ENCODE results near the gene DSCAML1. TPM values are rescaled to one million over a fixed set of nuclear protein-coding genes. Genes with fewer than 3 reads are reported as not detected.

Gene DSCAML1
- total RNA-seq, 1 donor from 2014 or later: not detected

DNA sequence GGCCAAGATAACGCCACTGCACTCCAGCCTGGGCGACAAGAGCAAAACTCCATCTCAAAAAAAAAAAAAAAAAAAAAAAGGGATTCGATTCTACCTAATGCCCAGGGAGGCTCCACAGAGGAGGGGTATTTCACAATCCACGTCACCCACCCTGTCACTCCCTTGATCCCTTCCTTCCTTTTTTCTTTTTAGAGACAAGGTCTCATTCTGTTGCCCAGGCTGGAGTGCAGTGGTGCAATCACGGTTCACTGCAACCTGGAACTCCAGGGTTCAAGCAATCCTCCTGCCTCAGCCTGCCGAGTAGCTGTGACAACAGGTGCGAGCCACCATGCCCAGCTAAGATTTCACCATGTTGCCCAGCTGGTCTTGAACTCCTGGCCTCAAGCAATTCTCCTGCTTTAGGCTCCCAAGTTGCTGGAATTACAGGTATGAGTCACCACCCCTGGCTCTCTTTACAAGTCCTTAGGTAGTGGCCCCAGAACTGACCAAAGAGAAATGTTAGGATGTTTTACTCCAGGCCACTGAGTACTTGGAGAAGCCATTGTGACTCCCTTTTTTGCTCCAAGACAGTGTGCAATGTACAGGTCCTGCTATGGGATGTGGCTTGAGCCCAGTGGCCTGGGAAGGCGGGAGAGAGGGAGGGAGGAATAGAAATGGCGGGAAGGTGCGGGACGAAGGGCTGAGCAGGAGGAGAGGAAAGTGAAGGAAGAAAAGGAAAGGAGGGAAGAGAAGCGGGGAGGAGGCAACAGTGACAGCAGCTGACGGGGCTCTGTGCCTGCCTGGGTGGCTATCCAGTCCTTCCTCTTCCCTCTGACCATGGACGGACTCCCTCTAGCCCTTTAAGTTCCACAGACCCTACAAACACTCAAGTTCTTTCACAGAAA lies 39.3 kb upstream of the DSCAML1 start:
- no peak for DNase-seq (ENCODE audit: low spot score in 2 of 2)
- Histone ChIP-seq H3K4me3 (no peak overlapping the region), H3K4me1 (no peaks in the 10 kb centered on the region), H3K27ac (no peak overlapping the region), H3K36me3 (no peaks in the 10 kb centered on the region), H3K9me3 (no peaks in the 10 kb centered on the region), H3K27me3 (no peaks in the 10 kb centered on the region)
- intact Hi-C loops (cut with DNase I): no loop called here
- TF ChIP-seq, protein P1, sequence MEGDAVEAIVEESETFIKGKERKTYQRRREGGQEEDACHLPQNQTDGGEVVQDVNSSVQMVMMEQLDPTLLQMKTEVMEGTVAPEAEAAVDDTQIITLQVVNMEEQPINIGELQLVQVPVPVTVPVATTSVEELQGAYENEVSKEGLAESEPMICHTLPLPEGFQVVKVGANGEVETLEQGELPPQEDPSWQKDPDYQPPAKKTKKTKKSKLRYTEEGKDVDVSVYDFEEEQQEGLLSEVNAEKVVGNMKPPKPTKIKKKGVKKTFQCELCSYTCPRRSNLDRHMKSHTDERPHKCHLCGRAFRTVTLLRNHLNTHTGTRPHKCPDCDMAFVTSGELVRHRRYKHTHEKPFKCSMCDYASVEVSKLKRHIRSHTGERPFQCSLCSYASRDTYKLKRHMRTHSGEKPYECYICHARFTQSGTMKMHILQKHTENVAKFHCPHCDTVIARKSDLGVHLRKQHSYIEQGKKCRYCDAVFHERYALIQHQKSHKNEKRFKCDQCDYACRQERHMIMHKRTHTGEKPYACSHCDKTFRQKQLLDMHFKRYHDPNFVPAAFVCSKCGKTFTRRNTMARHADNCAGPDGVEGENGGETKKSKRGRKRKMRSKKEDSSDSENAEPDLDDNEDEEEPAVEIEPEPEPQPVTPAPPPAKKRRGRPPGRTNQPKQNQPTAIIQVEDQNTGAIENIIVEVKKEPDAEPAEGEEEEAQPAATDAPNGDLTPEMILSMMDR (IDR thresholded peaks at IDR 0.05): no peak

DNA sequence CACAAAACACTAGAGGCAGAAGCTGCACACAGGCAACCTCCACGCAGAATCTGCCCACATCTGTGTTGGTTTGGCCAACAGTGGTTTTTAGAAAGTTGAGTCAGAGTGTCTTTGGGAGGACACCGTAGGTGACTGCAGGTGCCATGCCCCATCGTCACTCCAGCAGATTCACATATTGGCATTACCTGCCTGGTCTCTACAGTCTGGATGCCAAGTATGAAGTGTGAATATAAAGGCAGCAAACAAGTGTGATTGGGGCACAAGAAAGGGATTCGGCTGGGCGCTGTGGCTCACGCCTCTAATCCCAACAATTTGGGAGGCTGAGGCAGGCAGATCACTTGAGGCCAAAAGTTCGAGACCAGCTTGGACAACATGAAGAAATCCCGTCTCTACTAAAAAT lies 38.6 kb upstream of the DSCAML1 start:
- no peaks in the 10 kb centered on the region for H3K36me3 ChIP-seq

DNA sequence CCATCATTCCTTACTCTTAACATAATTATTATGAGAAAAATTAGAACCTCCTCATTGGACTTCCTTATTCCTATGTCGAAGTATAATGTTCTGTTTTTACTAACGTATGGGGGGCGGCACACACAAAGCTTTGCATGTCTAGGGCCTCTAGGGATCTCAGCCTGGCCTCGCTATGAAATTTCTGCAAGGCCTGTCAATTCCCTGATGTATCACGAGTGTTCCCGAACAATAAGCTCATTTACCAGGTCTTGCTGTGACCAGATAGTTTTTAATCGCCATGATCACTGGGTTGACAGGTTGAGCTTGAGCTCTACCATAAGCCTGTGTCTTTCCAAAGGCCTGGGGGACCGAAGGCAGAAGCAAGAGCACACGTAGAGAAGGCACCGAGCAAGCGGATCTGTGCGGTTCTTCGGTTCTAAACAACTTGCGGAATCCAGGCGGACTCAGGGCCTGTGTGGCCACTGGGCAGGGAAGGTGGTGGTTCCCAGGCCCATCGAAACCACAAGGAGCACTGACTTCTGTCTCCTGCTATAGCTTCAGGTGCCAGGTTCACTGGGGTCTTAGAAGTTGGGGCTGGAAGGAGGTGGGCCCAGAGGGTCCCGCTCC lies 37.9 kb upstream of the DSCAML1 start:
- H3K4me1 ChIP-seq: no peaks in the 10 kb centered on the region
- no peak overlapping the region for H3K27ac ChIP-seq
- H3K36me3 ChIP-seq: no peaks in the 10 kb centered on the region
- DNase-seq (ENCODE audit: low spot score in 2 of 2): no peak
- TF ChIP-seq, protein P1 (IDR thresholded peaks at IDR 0.05): no peak
- no peaks in the 10 kb centered on the region for H3K9me3 ChIP-seq
- no peaks in the 10 kb centered on the region for H3K27me3 ChIP-seq
- intact Hi-C loops (cut with DNase I): no loop called here
- no peak overlapping the region for H3K4me3 ChIP-seq

More for the DNA sequence above, 38.6 kb upstream of the DSCAML1 start:
- Histone ChIP-seq H3K9me3 (no peaks in the 10 kb centered on the region), H3K4me1 (no peaks in the 10 kb centered on the region), H3K27ac (no peak overlapping the region), H3K27me3 (no peaks in the 10 kb centered on the region), H3K4me3 (no peak overlapping the region)
- DNase-seq (ENCODE audit: low spot score in 2 of 2): no peak
- intact Hi-C loops (cut with DNase I): no loop called here
- TF ChIP-seq, protein P1 (IDR thresholded peaks at IDR 0.05): no peak

DNA sequence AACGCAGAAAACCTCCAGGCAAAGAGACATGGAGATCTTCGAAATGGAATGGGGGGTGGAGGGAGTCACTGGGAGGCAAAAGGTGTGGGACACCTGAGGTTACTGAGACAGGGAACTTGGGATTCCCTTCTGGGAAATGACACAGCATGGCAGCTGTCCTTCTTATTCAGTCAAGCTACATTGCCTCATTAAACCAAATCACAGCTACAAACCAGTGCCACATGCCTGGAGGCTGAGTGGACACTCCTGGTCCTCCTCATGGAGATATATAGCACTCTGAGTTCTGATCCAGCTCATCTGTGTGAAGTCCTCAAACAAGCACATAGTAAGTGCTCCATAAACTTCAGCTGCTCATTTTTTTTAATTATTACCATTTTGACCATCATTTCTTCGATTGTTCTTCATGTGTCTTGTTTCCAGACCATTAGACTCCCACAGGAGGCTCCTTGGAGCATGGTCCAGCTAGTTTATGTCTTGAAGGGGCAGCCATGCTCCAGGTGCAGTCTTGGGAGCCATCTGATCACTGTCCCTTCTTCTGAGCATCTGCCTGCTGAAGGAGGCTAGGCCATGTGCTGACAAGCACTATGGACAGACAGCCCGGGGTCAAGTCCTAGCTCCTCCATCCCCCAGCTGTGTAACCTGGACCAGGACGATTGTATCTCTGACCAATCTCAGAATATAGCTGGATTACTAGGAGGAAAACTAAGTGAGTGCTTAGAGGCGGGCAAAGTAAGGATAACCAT lies 37.2 kb upstream of the DSCAML1 start:
- Histone ChIP-seq H3K27me3 (no peaks in the 10 kb centered on the region), H3K9me3 (no peaks in the 10 kb centered on the region), H3K4me1 (no peaks in the 10 kb centered on the region), H3K36me3 (no peaks in the 10 kb centered on the region), H3K27ac (no peak overlapping the region), H3K4me3 (no peak overlapping the region)
- intact Hi-C loops (cut with DNase I): no loop called here
- no peak for DNase-seq (ENCODE audit: low spot score in 2 of 2)
- TF ChIP-seq, protein P1 (IDR thresholded peaks at IDR 0.05): no peak

DNA sequence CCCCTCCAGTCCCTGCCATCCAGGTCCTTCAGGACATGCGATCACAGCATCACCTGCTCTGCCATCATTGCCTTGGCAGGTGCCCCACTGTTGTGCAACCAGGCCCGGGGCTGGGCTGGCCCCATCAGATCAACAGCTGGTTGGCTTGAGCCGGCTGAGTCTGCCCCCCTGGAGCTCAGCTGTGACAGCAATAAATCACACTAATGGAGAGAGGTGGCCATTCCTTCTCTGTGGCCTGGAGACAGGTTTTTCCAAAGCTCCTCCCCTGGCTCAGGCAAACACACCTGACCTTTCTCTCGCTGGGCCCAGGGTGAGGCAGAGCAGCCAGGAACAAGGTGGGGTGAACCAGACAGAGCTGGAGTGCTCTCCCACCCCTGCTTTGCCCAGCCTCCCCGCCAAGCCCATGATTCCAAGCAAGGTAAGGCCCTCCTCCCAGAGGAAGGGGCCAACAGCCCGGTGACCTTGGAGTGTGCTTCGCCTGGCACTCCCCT lies 36.4 kb upstream of the DSCAML1 start:
- DNase-seq (ENCODE audit: low spot score in 2 of 2): no peak
- no peak overlapping the region for H3K4me3 ChIP-seq
- H3K27ac ChIP-seq: no peak overlapping the region
- H3K27me3 ChIP-seq: no peaks in the 10 kb centered on the region
- no peaks in the 10 kb centered on the region for H3K9me3 ChIP-seq
- H3K36me3 ChIP-seq: no peaks in the 10 kb centered on the region
- intact Hi-C loops (cut with DNase I): no loop called here
- no peaks in the 10 kb centered on the region for H3K4me1 ChIP-seq
- TF ChIP-seq, protein P1 (IDR thresholded peaks at IDR 0.05): no peak

All from ascending aorta (tissue), 2 donors.